Measurements from ENCODE around the gene MGME1.

GRCh38 chr20:17925940-17926300 lies 42.9 kb upstream of the MGME1 start:
- TF ChIP-seq POLR2AphosphoS5 (IDR thresholded peaks at IDR 0.05; ENCODE audit: low read depth, low read length) (no peak), TAF1 (IDR thresholded peaks at IDR 0.05; ENCODE audit: borderline replicate concordance, insufficient read depth, low read length) (no peak), REST (IDR thresholded peaks at IDR 0.05; ENCODE audit: insufficient read depth in 1 of 2, low read depth in 2 of 2, low read length in 2 of 2) (no peak), SIN3A (IDR thresholded peaks at IDR 0.05; ENCODE audit: borderline replicate concordance, insufficient read depth, low read length) (no peak)

All from PFSK-1 (cell line).